CD4-positive, alpha-beta T cell (primary cell): Measurements from ENCODE around the gene CDKAL1. TPM values are rescaled to one million over a fixed set of nuclear protein-coding genes. Genes with fewer than 3 reads are reported as not detected.

Experiments used
- ATAC-seq: fragments of 200-7000 bp; cut with Tn5 transposase; one replicate; pipeline ENCODE4 v1.10.0; 2022; ENCODE audit warnings: mild to moderate bottlenecking; ENCODE audit not compliant: poor library complexity
- CTCF ChIA-PET: fragments of 350-600 bp; sonication (Branson Sonifier 250); formaldehyde crosslinking; loops from one replicate; lab custom pipeline; 2021; ENCODE audit warnings: antibody characterized with exemption, inconsistent platforms; lab: Charles Lee
- POLR2A ChIA-PET: fragments of 350-600 bp; sonication (Branson Sonifier 250); formaldehyde crosslinking; loops from one replicate; lab custom pipeline; 2021; ENCODE audit warnings: antibody characterized with exemption, inconsistent platforms; lab: Charles Lee
- DNase-seq, 14 experiments: peaks; one replicate each; pipeline ENCODE4 v3.0.0-alpha.2; 2013 to 2020; ENCODE audit warnings: mixed read lengths in 2 of 14
- H3K27ac ChIP-seq, 2 donors: one replicate each; pipeline versions ENCODE4 v1.5.1 to v1.7.0; 2013; ENCODE audit warnings: low read length in 2 of 2, low read depth in 1 of 2, mild to moderate bottlenecking in 1 of 2
- H3K27me3 ChIP-seq, 2 experiments: 1 replicate in 1 of 2; 2 replicates in 1 of 2; pipeline versions ENCODE4 v1.6.1 to v1.7.0; 2013; ENCODE audit warnings: low read length in 2 of 2, control low read depth in 1 of 2, mild to moderate bottlenecking in 1 of 2, moderate library complexity in 1 of 2; ENCODE audit not compliant: insufficient read depth in 2 of 2, control insufficient read depth in 1 of 2
- H3K36me3 ChIP-seq: one replicate; pipeline ENCODE4 v1.6.1; 2013; ENCODE audit warnings: low read length, control low read depth; ENCODE audit not compliant: insufficient read depth
- H3K4me1 ChIP-seq: one replicate; pipeline ENCODE4 v1.6.1; 2013; ENCODE audit warnings: low read length, control low read depth; ENCODE audit not compliant: insufficient read depth
- H3K4me3 ChIP-seq: one replicate; pipeline ENCODE4 v1.5.1; 2013; ENCODE audit warnings: mild to moderate bottlenecking, low read length, moderate library complexity
- H3K9me3 ChIP-seq, 2 experiments: 1 replicate in 1 of 2; 2 replicates in 1 of 2; pipeline versions ENCODE4 v1.6.1 to v1.7.0; 2013; ENCODE audit warnings: low read length in 2 of 2, mild to moderate bottlenecking in 2 of 2, control low read depth in 1 of 2, moderate library complexity in 1 of 2; ENCODE audit not compliant: control insufficient read depth in 1 of 2, insufficient read depth in 1 of 2
- H3K27ac Mint-ChIP-seq: one replicate; pipeline ENCODE4 v1.8.0; 2020; ENCODE audit warnings: mixed read lengths
- H3K27me3 Mint-ChIP-seq: one replicate; pipeline ENCODE4 v1.8.0; 2021; ENCODE audit warnings: mixed read lengths
- H3K36me3 Mint-ChIP-seq: one replicate; pipeline ENCODE4 v1.8.0; 2021; ENCODE audit warnings: low read depth, mixed read lengths
- H3K4me1 Mint-ChIP-seq: one replicate; pipeline ENCODE4 v1.8.0; 2021; ENCODE audit warnings: low read depth, mixed read lengths
- H3K4me3 Mint-ChIP-seq: one replicate; pipeline ENCODE4 v1.8.0; 2020; ENCODE audit warnings: mild to moderate bottlenecking, mixed read lengths
- H3K9me3 Mint-ChIP-seq: one replicate; pipeline ENCODE4 v1.8.0; 2020; ENCODE audit warnings: mixed read lengths
- CTCF ChIP-seq: fragments of 200-600 bp; IDR thresholded peaks from one replicate; pipeline ENCODE4 v1.8.0; 2022; ENCODE audit warnings: antibody characterized with exemption, mild to moderate bottlenecking
- intact Hi-C, 2 experiments: fragments of 100-400 bp; cut with DNase I in 1 of 2; cut with micrococcal nuclease in 1 of 2; formaldehyde crosslinking; loops; one replicate each; pipeline versions ENCODE4 v1.15.1 to v1.9.0; 2023 to 2025; cut with DNase I, micrococcal nuclease
- total RNA-seq, 174 experiments: library from RNA in 2 of 174; stranded (reverse) in 2 of 174; gene quantifications; one replicate each; pipeline ENCODE4 v1.2.3 and lab custom pipeline; 2021 to 2026

Gene CDKAL1
- total RNA-seq, 2 experiments from 2014 or later, result 21.3 to 23.9 TPM

- H3K27me3 Mint-ChIP-seq, result no peaks in the 10 kb centered on the region
- no peaks in the 10 kb centered on the region for H3K9me3 Mint-ChIP-seq
- no peak overlapping the region for H3K27ac Mint-ChIP-seq
- no peak for TF ChIP-seq CTCF
- H3K27ac ChIP-seq, result no peak overlapping the region
- no peaks in the 10 kb centered on the region for H3K4me1 Mint-ChIP-seq
- DNase-seq, result no peak
- no peaks in the 10 kb centered on the region for H3K4me1 ChIP-seq
- intact Hi-C loops, result no loop called here
- H3K36me3 ChIP-seq, result peaks cover 21% of the 10 kb centered on the region
- ATAC-seq, result no peak
- ChIA-PET POLR2A (interaction anchor here (0.6 kb wide), 1 partner anchor 258 kb away, joined by 3 read pairs; no protein-coding TSS in a partner anchor), CTCF (no interaction called here)
- no peak overlapping the region for H3K4me3 Mint-ChIP-seq
- no peaks in the 10 kb centered on the region for H3K27me3 ChIP-seq
- no peak overlapping the region for H3K4me3 ChIP-seq
- H3K9me3 ChIP-seq, result no peaks in the 10 kb centered on the region
- H3K36me3 Mint-ChIP-seq, result peaks cover 56% of the 10 kb centered on the region
Measured at GRCh38 chr6:20490591-20490990, 43.7 kb upstream of the CDKAL1 start.

DNA sequence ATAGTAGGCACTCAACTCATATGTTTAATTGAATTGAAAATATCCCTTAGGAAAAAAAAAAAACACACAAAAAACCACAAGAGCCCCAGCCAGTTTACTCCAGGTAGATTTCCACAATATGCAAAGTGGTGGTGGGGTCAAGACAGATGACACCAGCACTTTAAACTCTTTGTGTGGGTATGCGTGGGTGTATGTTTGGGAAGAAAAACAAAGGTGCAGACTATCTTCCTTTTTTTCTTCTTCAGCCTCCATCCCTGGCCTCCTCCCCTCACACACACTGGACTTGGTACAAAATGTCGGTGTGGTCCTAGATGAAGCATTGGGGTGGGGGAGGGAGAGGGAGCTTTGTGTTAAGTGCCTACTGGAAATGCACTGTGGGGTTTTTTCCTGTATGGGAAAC is 42.2 kb upstream of the CDKAL1 start:
- Histone ChIP-seq H3K27ac (no peak overlapping the region), H3K9me3 (no peaks in the 10 kb centered on the region), H3K4me3 (no peak overlapping the region), H3K4me1 (no peaks in the 10 kb centered on the region), H3K27me3 (no peaks in the 10 kb centered on the region), H3K36me3 (peaks cover 21% of the 10 kb centered on the region)
- Mint-ChIP-seq H3K9me3 (no peaks in the 10 kb centered on the region), H3K36me3 (peaks cover 48% of the 10 kb centered on the region), H3K27me3 (no peaks in the 10 kb centered on the region), H3K27ac (no peak overlapping the region), H3K4me3 (no peak overlapping the region), H3K4me1 (no peaks in the 10 kb centered on the region)
- ATAC-seq (no peak), DNase-seq (no peak)
- CTCF ChIA-PET, result no interaction called here
- intact Hi-C loops, result no loop called here
- no peak for TF ChIP-seq CTCF
- POLR2A ChIA-PET, result no interaction called here

DNA sequence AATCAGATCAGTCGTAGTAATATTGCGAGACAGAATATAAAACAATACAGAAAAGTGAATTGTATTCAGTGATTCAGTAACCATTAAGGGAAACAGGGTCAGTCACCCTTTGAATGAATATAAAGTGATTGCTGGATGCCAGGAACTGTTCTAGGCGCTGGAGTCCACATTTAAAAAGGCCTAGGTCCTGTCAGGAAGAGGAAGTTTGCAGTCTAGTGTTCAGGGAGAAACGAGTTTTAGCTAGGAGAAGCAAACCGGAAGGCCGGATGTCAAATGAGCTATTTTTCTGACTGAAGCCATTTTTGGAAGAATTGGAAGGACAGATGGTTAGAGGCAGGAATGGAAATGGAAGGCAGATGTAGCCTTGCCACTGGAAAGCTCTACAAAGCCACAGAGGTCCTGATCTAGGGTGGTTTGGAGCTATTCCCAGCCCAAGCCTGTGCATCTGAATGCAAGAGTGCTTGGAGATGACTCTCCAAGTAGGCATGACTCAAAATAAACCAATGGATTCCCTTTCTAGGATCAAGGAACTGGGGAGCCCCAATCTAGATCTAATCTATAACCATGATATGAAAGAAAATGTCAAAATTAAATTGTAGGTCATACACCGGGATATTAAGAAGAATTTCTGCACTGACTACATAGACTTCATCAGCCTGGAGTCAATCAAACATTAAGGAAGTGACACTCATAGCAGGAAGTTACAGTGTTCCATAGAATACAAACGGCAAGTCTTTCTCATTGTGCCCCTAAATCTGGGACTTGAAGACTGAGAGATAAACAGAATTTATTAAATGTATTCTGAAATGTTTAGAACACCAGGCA is 36.8 kb upstream of the CDKAL1 start:
- no peak overlapping the region for H3K4me3 Mint-ChIP-seq
- no peaks in the 10 kb centered on the region for H3K4me1 Mint-ChIP-seq
- no peaks in the 10 kb centered on the region for H3K36me3 ChIP-seq
- intact Hi-C loops, result no loop called here
- H3K27ac ChIP-seq, result no peak overlapping the region
- DNase-seq, result no peak
- no peak overlapping the region for H3K4me3 ChIP-seq
- no peak for TF ChIP-seq CTCF
- H3K27me3 ChIP-seq, result no peaks in the 10 kb centered on the region
- no peaks in the 10 kb centered on the region for H3K4me1 ChIP-seq
- H3K27me3 Mint-ChIP-seq, result no peaks in the 10 kb centered on the region
- no peaks in the 10 kb centered on the region for H3K9me3 Mint-ChIP-seq
- peaks cover 6% of the 10 kb centered on the region for H3K36me3 Mint-ChIP-seq
- H3K27ac Mint-ChIP-seq, result no peak overlapping the region
- H3K9me3 ChIP-seq, result no peaks in the 10 kb centered on the region
- POLR2A ChIA-PET, result interaction anchor here (1.1 kb wide), 1 partner anchor 93 kb away, joined by 3 read pairs; no protein-coding TSS in a partner anchor
- no peak for ATAC-seq
- CTCF ChIA-PET, result no interaction called here
